Hepatocyte (in vitro differentiated cells): ENCODE results near the gene PLOD3.

Source experiments
- CTCF ChIP-seq: fragments of 200-600 bp; sonication (generic); IDR thresholded peaks from 2 replicates; pipeline ENCODE4 v1.5.1; 2016; ENCODE audit warnings: antibody characterized with exemption, mild to moderate bottlenecking; ENCODE audit not compliant: poor library complexity
- EZH2 ChIP-seq: fragments of 200-600 bp; sonication (generic); IDR thresholded peaks from 2 replicates; pipeline ENCODE4 v1.6.1; 2016; ENCODE audit warnings: antibody characterized with exemption, mild to moderate bottlenecking, borderline replicate concordance
- EZH2phosphoT487 ChIP-seq: fragments of 200-600 bp; sonication (generic); IDR thresholded peaks from one replicate; pipeline ENCODE4 v1.6.1; 2018; ENCODE audit warnings: antibody characterized with exemption, mild to moderate bottlenecking, low read depth, moderate library complexity; ENCODE audit not compliant: unreplicated experiment, severe bottlenecking

GRCh38 chr7:101239191-101239950, 22.0 kb upstream of the PLOD3 start:
- TF ChIP-seq CTCF, result no peak
- TF ChIP-seq EZH2, result no peak
- TF ChIP-seq EZH2phosphoT487, result no peak
